ENCODE data around the gene SGO2. TPM values are rescaled to one million over a fixed set of nuclear protein-coding genes. Genes with fewer than 3 reads are reported as not detected.

The SGO2 gene
- total RNA-seq, 4 donors from 2014 or later: 2.2 to 10.7 (median 5.6) TPM

DNA sequence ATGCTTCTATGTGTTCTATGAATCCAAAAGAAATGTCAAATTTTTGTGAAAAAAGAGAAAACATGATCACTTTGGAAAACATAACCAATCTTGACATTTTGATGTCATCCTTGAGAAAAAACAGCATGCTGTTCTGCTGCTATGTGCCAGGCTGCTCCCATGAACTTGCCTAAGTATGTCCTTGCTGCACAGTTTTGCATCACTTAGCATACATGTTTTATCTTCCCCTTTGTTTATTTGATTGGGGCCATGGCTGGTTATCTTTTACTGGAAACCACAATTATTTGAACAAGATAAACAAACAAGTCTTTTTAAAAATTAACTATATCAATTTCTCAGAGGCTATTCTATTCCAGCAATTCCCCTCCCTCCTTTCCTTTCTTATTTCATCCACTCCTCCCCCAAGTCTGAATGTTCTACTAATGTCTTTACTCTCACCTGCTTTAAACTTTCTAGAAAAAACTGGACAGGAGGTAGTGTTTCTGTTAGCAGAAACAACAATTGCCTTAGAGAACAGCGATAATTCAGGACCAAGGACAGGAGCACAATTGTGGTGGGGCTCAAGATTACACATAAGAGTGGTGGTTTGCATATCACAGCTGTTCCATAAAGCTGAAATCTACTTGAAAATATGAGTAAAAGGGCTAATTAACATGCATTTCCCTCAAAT lies 66.5 kb downstream of the SGO2 start:
- Histone ChIP-seq H3K4me3 (no peak overlapping the region), H3K27ac (no peak overlapping the region), H3K27me3 (no peaks in the 10 kb centered on the region), H3K9me3 (no peaks in the 10 kb centered on the region), H3K36me3 (peaks cover 0 to 15% (median 0%) of the 10 kb centered on the region in 3 donors), H3K4me1 (no peaks in the 10 kb centered on the region)
- TF ChIP-seq POLR2A (IDR thresholded peaks at IDR 0.05): no peak
- TF ChIP-seq, protein P1, sequence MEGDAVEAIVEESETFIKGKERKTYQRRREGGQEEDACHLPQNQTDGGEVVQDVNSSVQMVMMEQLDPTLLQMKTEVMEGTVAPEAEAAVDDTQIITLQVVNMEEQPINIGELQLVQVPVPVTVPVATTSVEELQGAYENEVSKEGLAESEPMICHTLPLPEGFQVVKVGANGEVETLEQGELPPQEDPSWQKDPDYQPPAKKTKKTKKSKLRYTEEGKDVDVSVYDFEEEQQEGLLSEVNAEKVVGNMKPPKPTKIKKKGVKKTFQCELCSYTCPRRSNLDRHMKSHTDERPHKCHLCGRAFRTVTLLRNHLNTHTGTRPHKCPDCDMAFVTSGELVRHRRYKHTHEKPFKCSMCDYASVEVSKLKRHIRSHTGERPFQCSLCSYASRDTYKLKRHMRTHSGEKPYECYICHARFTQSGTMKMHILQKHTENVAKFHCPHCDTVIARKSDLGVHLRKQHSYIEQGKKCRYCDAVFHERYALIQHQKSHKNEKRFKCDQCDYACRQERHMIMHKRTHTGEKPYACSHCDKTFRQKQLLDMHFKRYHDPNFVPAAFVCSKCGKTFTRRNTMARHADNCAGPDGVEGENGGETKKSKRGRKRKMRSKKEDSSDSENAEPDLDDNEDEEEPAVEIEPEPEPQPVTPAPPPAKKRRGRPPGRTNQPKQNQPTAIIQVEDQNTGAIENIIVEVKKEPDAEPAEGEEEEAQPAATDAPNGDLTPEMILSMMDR (IDR thresholded peaks at IDR 0.05): no peak
- DNase-seq: no peak
- intact Hi-C loops (cut with DNase I): no loop called here
- 56 to 63% methylated on average over 1 of the region's 1 CpG for WGBS, 2 donors

DNA sequence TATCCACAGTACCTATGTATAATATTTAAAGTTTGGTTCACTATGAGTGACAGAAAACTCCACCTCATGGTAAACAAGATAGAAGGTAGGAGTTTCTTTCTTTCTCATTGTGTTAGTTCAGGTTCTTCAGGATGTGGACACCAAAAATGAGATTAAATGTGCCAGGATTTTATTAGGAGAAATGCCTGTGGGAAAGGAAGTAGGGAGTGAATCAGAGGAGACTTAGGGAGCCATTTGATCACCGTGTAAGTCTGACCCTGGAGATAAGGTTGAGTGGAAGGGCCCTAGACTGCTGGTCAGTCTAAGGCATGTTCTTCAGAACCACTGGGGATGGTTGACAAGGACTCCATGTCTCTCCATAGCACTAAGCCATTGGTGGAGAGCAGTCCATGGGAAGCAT lies 67.9 kb downstream of the SGO2 start:
- no peaks in the 10 kb centered on the region for H3K27me3 ChIP-seq
- TF ChIP-seq, protein P1 (IDR thresholded peaks at IDR 0.05): no peak
- TF ChIP-seq POLR2A (IDR thresholded peaks at IDR 0.05): no peak
- H3K9me3 ChIP-seq: no peaks in the 10 kb centered on the region
- H3K27ac ChIP-seq: no peak overlapping the region
- H3K4me1 ChIP-seq: no peaks in the 10 kb centered on the region
- 27 to 44% methylated on average over 1 of the region's 1 CpG for WGBS, 2 donors
- no peak overlapping the region for H3K4me3 ChIP-seq
- DNase-seq: no peak
- H3K36me3 ChIP-seq: peaks cover 0 to 17% (median 0%) of the 10 kb centered on the region in 3 donors
- intact Hi-C loops (cut with DNase I): no loop called here

DNA sequence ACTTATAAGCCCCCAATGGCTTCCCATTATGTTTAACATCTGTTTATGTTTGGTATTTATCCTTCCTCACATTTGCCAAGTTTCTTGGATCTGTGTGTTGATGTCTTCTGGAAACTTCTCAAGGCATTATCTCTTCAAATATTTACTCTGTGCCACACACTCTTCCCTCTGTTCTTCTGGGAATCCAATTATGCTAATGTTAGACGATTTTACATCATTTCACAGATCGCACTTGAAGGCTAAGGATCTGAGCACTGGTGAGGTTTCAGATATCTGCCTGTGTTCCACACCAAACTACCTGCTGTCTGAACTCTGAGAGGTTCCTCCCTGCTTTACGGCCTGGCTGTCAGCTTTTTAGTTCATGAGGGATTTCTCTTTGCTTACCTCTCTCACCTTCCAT lies 69.9 kb downstream of the SGO2 start:
- intact Hi-C loops (cut with DNase I): no loop called here
- Histone ChIP-seq H3K4me1 (no peaks in the 10 kb centered on the region), H3K9me3 (no peaks in the 10 kb centered on the region), H3K4me3 (no peak overlapping the region), H3K27ac (no peak overlapping the region), H3K27me3 (no peaks in the 10 kb centered on the region), H3K36me3 (peaks cover 0 to 23% (median 0%) of the 10 kb centered on the region in 3 donors)
- TF ChIP-seq, protein P1 (IDR thresholded peaks at IDR 0.05): no peak
- TF ChIP-seq POLR2A (IDR thresholded peaks at IDR 0.05): no peak
- 72 to 92% methylated on average over 2 of the region's 3 CpGs for WGBS, 2 donors
- DNase-seq: no peak

DNA sequence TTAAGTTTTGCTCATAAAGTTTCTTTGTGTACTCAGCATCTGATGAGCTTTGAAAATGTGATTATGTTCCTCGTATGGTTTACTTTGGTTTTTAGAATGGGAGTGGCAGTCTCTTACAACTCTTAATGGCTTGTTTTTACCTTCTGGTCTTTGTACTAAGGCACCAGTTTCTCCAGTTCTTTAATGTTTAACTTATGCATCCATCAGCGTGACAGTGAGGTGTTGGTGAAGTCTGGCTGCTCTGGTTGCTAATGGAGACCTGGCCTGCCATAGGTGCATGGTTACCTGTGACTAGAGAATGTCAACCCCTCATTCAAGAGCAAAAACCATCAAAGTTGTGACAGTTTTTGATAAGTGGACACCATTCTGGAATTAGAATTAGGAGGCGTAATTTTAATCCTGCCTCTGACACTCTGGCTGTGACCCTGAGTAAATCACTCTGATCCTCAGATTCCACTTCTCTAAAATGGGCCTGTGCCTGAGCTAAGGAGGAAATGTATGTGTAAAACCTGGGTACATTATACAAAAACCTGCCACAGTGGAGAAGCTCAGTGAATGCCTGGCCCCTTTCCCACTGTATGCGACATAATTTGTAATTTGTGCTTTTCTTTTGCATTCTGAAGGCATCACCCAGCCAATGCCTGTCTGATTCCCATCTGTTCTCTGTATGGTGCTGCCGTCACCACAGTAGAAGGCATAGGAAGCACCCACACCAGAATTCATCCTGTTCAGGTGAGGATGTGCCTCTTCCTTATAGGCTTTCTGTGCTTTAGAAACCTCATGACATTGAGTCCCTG lies 71.0 kb downstream of the SGO2 start:
- H3K4me1 ChIP-seq: no peaks in the 10 kb centered on the region
- H3K36me3 ChIP-seq: peaks cover 0 to 23% (median 0%) of the 10 kb centered on the region in 3 donors
- no peaks in the 10 kb centered on the region for H3K27me3 ChIP-seq
- WGBS, 2 donors: 68 to 74% methylated on average over 4 to 5 of the region's 5 CpGs
- H3K9me3 ChIP-seq: no peaks in the 10 kb centered on the region
- DNase-seq: no peak
- no peak overlapping the region for H3K4me3 ChIP-seq
- H3K27ac ChIP-seq: no peak overlapping the region
- intact Hi-C loops (cut with DNase I): no loop called here
- TF ChIP-seq POLR2A (IDR thresholded peaks at IDR 0.05): no peak
- TF ChIP-seq, protein P1 (IDR thresholded peaks at IDR 0.05): no peak

DNA sequence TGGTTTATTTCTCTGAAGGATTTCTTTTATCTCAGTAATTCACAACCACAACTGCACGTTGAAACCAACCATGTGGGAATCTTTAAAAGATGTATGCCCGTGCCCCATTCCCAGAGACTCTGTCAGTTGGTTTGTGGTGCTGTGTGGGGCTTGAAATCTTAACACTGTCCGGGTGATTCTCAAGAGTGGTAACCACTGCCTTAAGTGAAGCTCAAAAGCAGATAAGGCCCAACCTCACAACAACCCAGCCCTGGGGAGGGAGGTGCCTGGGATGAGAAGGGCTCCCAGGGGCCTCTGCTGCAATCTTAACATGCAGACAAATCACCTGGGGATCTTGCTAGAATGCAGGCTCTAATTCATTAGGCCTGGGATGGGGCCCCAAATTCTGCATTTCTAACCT lies 73.2 kb downstream of the SGO2 start:
- no peak for TF ChIP-seq POLR2A (IDR thresholded peaks at IDR 0.05)
- TF ChIP-seq, protein P1 (IDR thresholded peaks at IDR 0.05): no peak
- Histone ChIP-seq H3K36me3 (peaks cover 0 to 23% (median 0%) of the 10 kb centered on the region in 3 donors), H3K4me1 (peaks cover 0 to 7% (median 0%) of the 10 kb centered on the region in 3 donors), H3K9me3 (no peaks in the 10 kb centered on the region), H3K27me3 (no peaks in the 10 kb centered on the region), H3K27ac (no peak overlapping the region), H3K4me3 (no peak overlapping the region)
- WGBS, 2 donors: 72 to 88% methylated on average over 3 of the region's 3 CpGs
- intact Hi-C loops (cut with DNase I): no loop called here
- DNase-seq: no peak
